Astrocyte (in vitro differentiated cells and primary cell): ENCODE data around the gene KCNH2. TPM values are rescaled to one million over a fixed set of nuclear protein-coding genes. Genes with fewer than 3 reads are reported as not detected.

Source experiments
- DNase-seq: peaks from one replicate; pipeline ENCODE4 v3.0.0-alpha.2; 2010; ENCODE audit warnings: low read depth
- FAIRE-seq: peaks from 2 replicates; lab custom pipeline; 2011; peaks lifted over from hg19 to GRCh38; lab: Jason Lieb, UNC
- H2AFZ ChIP-seq: 2 replicates; pipeline ENCODE4 v1.6.0; 2012; ENCODE audit warnings: low read depth, low read length, inconsistent platforms
- H3K27ac ChIP-seq: 2 replicates; pipeline ENCODE4 v1.5.1; 2011; ENCODE audit warnings: low read depth, low read length, inconsistent platforms
- H3K27me3 ChIP-seq: 2 replicates; pipeline ENCODE4 v1.6.0; 2011; ENCODE audit warnings: low read length, inconsistent platforms; ENCODE audit not compliant: insufficient read depth
- H3K36me3 ChIP-seq: 2 replicates; pipeline ENCODE4 v1.5.1; 2011; ENCODE audit warnings: low read length, inconsistent platforms; ENCODE audit not compliant: insufficient read depth
- H3K4me1 ChIP-seq: 2 replicates; pipeline ENCODE4 v1.5.1; 2011; ENCODE audit warnings: low read length, inconsistent platforms; ENCODE audit not compliant: insufficient read depth
- H3K4me2 ChIP-seq: 2 replicates; pipeline ENCODE4 v1.6.0; 2012; ENCODE audit warnings: low read length, inconsistent platforms
- H3K4me3 ChIP-seq: 2 replicates; pipeline ENCODE4 v1.5.1; 2011; ENCODE audit warnings: low read depth, mild to moderate bottlenecking, low read length, inconsistent platforms; ENCODE audit not compliant: insufficient read depth
- H3K79me2 ChIP-seq: 2 replicates; pipeline ENCODE4 v1.6.0; 2012; ENCODE audit warnings: mild to moderate bottlenecking, low read length, inconsistent platforms; ENCODE audit not compliant: insufficient read depth
- H3K9ac ChIP-seq: 2 replicates; pipeline ENCODE4 v1.6.0; 2012; ENCODE audit warnings: mild to moderate bottlenecking, low read length, inconsistent platforms
- H3K9me3 ChIP-seq: 2 replicates; pipeline ENCODE4 v1.5.1; 2012; ENCODE audit warnings: low read depth, mild to moderate bottlenecking, low read length, inconsistent platforms; ENCODE audit not compliant: insufficient read depth
- H4K20me1 ChIP-seq: 2 replicates; pipeline ENCODE4 v1.6.0; 2012; ENCODE audit warnings: low read length, inconsistent platforms; ENCODE audit not compliant: insufficient read depth
- H3K27ac Mint-ChIP-seq: one replicate; pipeline ENCODE4 v1.8.0; 2021; ENCODE audit warnings: mild to moderate bottlenecking, mixed read lengths; ENCODE audit not compliant: unreplicated experiment
- H3K27me3 Mint-ChIP-seq: one replicate; pipeline ENCODE4 v1.8.0; 2021; ENCODE audit warnings: low read depth, mixed read lengths; ENCODE audit not compliant: unreplicated experiment
- H3K36me3 Mint-ChIP-seq: one replicate; pipeline ENCODE4 v1.8.0; 2021; ENCODE audit warnings: low read depth, mixed read lengths; ENCODE audit not compliant: unreplicated experiment
- H3K4me1 Mint-ChIP-seq: one replicate; pipeline ENCODE4 v1.8.0; 2021; ENCODE audit warnings: low read depth, mixed read lengths; ENCODE audit not compliant: unreplicated experiment
- H3K4me3 Mint-ChIP-seq: one replicate; pipeline ENCODE4 v1.8.0; 2021; ENCODE audit warnings: mild to moderate bottlenecking, moderate library complexity, mixed read lengths; ENCODE audit not compliant: unreplicated experiment
- H3K9me3 Mint-ChIP-seq: one replicate; pipeline ENCODE4 v1.8.0; 2021; ENCODE audit warnings: mild to moderate bottlenecking, mixed read lengths; ENCODE audit not compliant: unreplicated experiment
- CTCF ChIP-seq: IDR thresholded peaks from 2 replicates; pipeline ENCODE4 v1.5.1; 2011; ENCODE audit warnings: low read depth, mild to moderate bottlenecking, inconsistent platforms, low read length, moderate library complexity; ENCODE audit not compliant: insufficient read depth
- EZH2 ChIP-seq: IDR thresholded peaks from 2 replicates; pipeline ENCODE4 v1.6.1; 2012; ENCODE audit warnings: mild to moderate bottlenecking, low read length, inconsistent platforms; ENCODE audit not compliant: insufficient read depth
- total RNA-seq: library from RNA; stranded (reverse); gene quantifications from 2 replicates; pipeline ENCODE4 v1.2.1, GENCODE V29; 2021

Gene KCNH2
- total RNA-seq, 1 donor from 2014 or later = 4.6 TPM

- no peak for FAIRE-seq
- no peak overlapping the region for H2AFZ ChIP-seq
- no peaks in the 10 kb centered on the region for H3K9me3 Mint-ChIP-seq
- no peak overlapping the region for H3K27ac Mint-ChIP-seq
- H3K4me2 ChIP-seq = no peak overlapping the region
- H3K9ac ChIP-seq = no peak overlapping the region
- no peaks in the 10 kb centered on the region for H4K20me1 ChIP-seq
- H3K4me1 ChIP-seq = peaks cover 4% of the 10 kb centered on the region
- no peak for TF ChIP-seq CTCF
- H3K4me3 Mint-ChIP-seq = no peak overlapping the region
- H3K27ac ChIP-seq = no peak overlapping the region
- peaks cover 13% of the 10 kb centered on the region for H3K4me1 Mint-ChIP-seq
- no peak for DNase-seq
- no peaks in the 10 kb centered on the region for H3K79me2 ChIP-seq
- H3K36me3 Mint-ChIP-seq = peaks cover 5% of the 10 kb centered on the region
- H3K36me3 ChIP-seq = no peaks in the 10 kb centered on the region
- no peak overlapping the region for H3K4me3 ChIP-seq
- H3K27me3 ChIP-seq = peaks cover 10% of the 10 kb centered on the region
- H3K27me3 Mint-ChIP-seq = peaks cover 12% of the 10 kb centered on the region
- H3K9me3 ChIP-seq = no peaks in the 10 kb centered on the region
Observed at GRCh38 chr7:150954201-150954985, 23.7 kb downstream of the KCNH2 start.

GRCh38 chr7:150953061-150953997 is 24.8 kb downstream of the KCNH2 start:
- Histone ChIP-seq H3K79me2 (no peaks in the 10 kb centered on the region), H3K36me3 (no peaks in the 10 kb centered on the region), H3K27ac (no peak overlapping the region), H3K4me1 (peaks cover 4% of the 10 kb centered on the region), H3K4me3 (no peak overlapping the region), H4K20me1 (no peaks in the 10 kb centered on the region), H3K4me2 (no peak overlapping the region), H2AFZ (no peak overlapping the region), H3K9me3 (no peaks in the 10 kb centered on the region), H3K27me3 (peaks cover 3% of the 10 kb centered on the region), H3K9ac (no peak overlapping the region)
- Mint-ChIP-seq H3K27ac (peak overlapping the region; percentile 58), H3K27me3 (peaks cover 7% of the 10 kb centered on the region), H3K4me1 (peaks cover 16% of the 10 kb centered on the region), H3K4me3 (no peak overlapping the region), H3K36me3 (peaks cover 5% of the 10 kb centered on the region), H3K9me3 (no peaks in the 10 kb centered on the region)
- DNase-seq (no peak), FAIRE-seq (no peak)
- TF ChIP-seq CTCF (no peak), EZH2 (no peak)
